GM12878 (cell line): Measurements from ENCODE around the gene ARID5B.

Source experiments
- BRCA1 ChIP-seq: IDR thresholded peaks from 2 replicates; pipeline ENCODE4 v1.6.1; 2011; ENCODE audit warnings: low read depth, low read length, improper control_type of control experiment
- CTCF ChIP-seq, 3 experiments: IDR thresholded peaks in 2 of 3; conservative IDR thresholded peaks in 1 of 3; 2 replicates each; pipeline ENCODE4 v1.5.1; 2011; ENCODE audit warnings: low read depth in 3 of 3, low read length in 3 of 3, mild to moderate bottlenecking in 3 of 3, control low read depth in 2 of 3, moderate library complexity in 2 of 3, inconsistent platforms in 1 of 3, mixed read lengths in 1 of 3; ENCODE audit not compliant: control insufficient read depth in 2 of 3, insufficient read depth in 1 of 3; ENCODE audit errors: extremely low read depth in 1 of 3
- EZH2 ChIP-seq: IDR thresholded peaks from 2 replicates; pipeline ENCODE4 v1.6.1; 2012; ENCODE audit warnings: low read depth, mild to moderate bottlenecking, control low read depth, inconsistent platforms, low read length, borderline replicate concordance; ENCODE audit not compliant: control insufficient read depth
- GATAD2B ChIP-seq: fragments of 450-650 bp; conservative IDR thresholded peaks from 2 replicates; pipeline ENCODE4 v1.6.1; 2017; ENCODE audit warnings: low read depth, mild to moderate bottlenecking, moderate library complexity
- SIN3A ChIP-seq: IDR thresholded peaks from 2 replicates; pipeline ENCODE4 v1.6.1; 2012; ENCODE audit warnings: low read depth, low read length, improper control_type of control experiment
- YY1 ChIP-seq: IDR thresholded peaks from 2 replicates; pipeline ENCODE4 v1.6.1; 2011; ENCODE audit warnings: low read depth, mild to moderate bottlenecking, low read length

GRCh38 chr10:61994405-61995219 is 93.1 kb downstream of the ARID5B start:
- TF ChIP-seq SIN3A (no peak), BRCA1 (no peak), YY1 (no peak), EZH2 (no peak), GATAD2B (no peak), CTCF (IDR thresholded peaks at IDR 0.05 in 2 of 3, conservative IDR thresholded peaks at IDR 0.05 in 1 of 3; ENCODE audit: control insufficient read depth in 2 of 3, extremely low read depth in 1 of 3, insufficient read depth in 1 of 3, low read depth in 3 of 3, low read length in 3 of 3) (no peak)
